Measurements from ENCODE around the gene SMYD3. TPM values are rescaled to one million over a fixed set of nuclear protein-coding genes. Genes with fewer than 3 reads are reported as not detected.

Gene SMYD3
- total RNA-seq, 1 donor from 2014 or later = 20.8 TPM

DNA sequence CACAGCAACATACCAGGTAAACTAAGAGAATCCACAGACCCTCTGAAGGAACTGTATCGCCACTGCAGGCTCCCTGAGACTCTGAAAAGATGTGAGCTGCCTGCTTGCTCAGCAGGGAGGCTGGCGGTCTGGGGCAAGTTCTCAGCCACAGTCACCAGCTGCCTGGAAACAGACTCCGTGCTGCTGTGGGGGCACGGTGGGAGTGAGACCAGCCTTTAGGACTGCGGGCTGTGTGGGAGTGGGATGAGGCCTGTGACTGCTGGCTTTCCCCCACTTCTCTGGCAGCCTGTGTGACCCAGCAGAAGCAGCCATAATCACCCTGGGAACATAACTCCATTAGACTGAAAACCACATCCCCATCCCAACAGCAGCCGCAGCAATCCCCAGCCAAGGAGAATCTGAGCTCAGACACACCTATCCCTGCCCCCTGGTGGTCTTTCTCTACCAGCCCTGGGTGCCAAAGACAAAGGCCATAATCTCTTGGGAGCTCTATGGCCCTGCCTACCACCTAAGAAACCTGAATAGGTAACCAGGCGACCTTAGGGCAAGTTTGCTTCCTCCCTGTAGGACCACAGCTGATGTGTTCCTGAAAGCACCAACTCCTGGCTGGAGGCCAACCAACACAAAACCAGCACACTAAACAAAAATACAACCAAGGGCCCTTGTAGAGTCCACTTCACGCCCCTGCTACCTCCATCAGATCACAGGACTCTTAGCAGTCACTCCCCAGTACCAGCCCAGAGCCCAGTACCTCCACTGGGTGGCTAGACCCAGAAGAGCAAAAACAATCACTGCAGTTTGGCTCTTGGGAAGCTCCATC lies 151.5 kb downstream of the SMYD3 start:
- ATAC-seq (ENCODE audit: low read depth) (no peak), DNase-seq (no peak)
- H3K9me3 Mint-ChIP-seq = peaks cover 28% of the 10 kb centered on the region
- H3K27ac Mint-ChIP-seq = no peak overlapping the region
- H3K36me3 Mint-ChIP-seq (ENCODE audit: low read depth) = peaks cover 23% of the 10 kb centered on the region
- CTCF ChIA-PET = no interaction called here
- H3K4me1 Mint-ChIP-seq = no peaks in the 10 kb centered on the region
- H3K27me3 Mint-ChIP-seq = no peaks in the 10 kb centered on the region
- POLR2A ChIA-PET = no interaction called here
- no peak overlapping the region for H3K4me3 Mint-ChIP-seq
- TF ChIP-seq CTCF (IDR thresholded peaks at IDR 0.05) = no peak
- intact Hi-C loops (cut with micrococcal nuclease) = no loop called here

GRCh38 chr1:246351721-246352120 lies 155.4 kb downstream of the SMYD3 start:
- H3K27me3 Mint-ChIP-seq = no peaks in the 10 kb centered on the region
- ChIA-PET POLR2A (no interaction called here), CTCF (no interaction called here)
- TF ChIP-seq CTCF (IDR thresholded peaks at IDR 0.05) = no peak
- intact Hi-C loops (cut with micrococcal nuclease) = no loop called here
- H3K4me3 Mint-ChIP-seq = no peak overlapping the region
- no peaks in the 10 kb centered on the region for H3K4me1 Mint-ChIP-seq
- no peak overlapping the region for H3K27ac Mint-ChIP-seq
- H3K36me3 Mint-ChIP-seq (ENCODE audit: low read depth) = peaks cover 24% of the 10 kb centered on the region
- H3K9me3 Mint-ChIP-seq = peaks cover 4% of the 10 kb centered on the region
- no peak for ATAC-seq (ENCODE audit: low read depth)
- no peak for DNase-seq

DNA sequence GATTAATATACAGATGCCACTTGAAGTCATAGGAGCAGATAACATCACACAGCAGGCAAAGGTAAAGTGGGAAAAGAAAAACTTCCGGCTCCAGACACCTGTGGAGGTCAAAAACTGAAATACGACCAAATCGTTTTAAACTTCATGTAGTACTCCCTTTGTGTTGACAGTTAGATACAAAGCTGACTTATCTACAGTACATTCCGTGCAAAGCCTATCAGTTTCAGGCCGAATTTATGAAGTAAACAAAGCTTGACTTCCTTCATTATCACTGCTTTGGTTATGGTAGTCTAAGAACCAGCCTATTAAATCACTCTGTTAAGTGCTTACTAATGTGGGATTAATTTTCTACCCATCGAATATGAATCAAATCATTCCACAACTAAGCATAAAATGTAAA lies 156.3 kb downstream of the SMYD3 start:
- ATAC-seq (ENCODE audit: low read depth) (no peak), DNase-seq (no peak)
- CTCF ChIA-PET = no interaction called here
- no peak overlapping the region for H3K27ac Mint-ChIP-seq
- POLR2A ChIA-PET = no interaction called here
- intact Hi-C loops (cut with micrococcal nuclease) = no loop called here
- H3K36me3 Mint-ChIP-seq (ENCODE audit: low read depth) = peaks cover 23% of the 10 kb centered on the region
- TF ChIP-seq CTCF (IDR thresholded peaks at IDR 0.05) = no peak
- H3K27me3 Mint-ChIP-seq = no peaks in the 10 kb centered on the region
- H3K4me3 Mint-ChIP-seq = no peak overlapping the region
- H3K9me3 Mint-ChIP-seq = no peaks in the 10 kb centered on the region
- H3K4me1 Mint-ChIP-seq = no peaks in the 10 kb centered on the region

- Mint-ChIP-seq H3K27me3 (no peaks in the 10 kb centered on the region), H3K9me3 (peaks cover 6% of the 10 kb centered on the region), H3K4me1 (no peaks in the 10 kb centered on the region), H3K27ac (no peak overlapping the region), H3K36me3 (ENCODE audit: low read depth) (peaks cover 22% of the 10 kb centered on the region), H3K4me3 (no peak overlapping the region)
- no peak for TF ChIP-seq CTCF (IDR thresholded peaks at IDR 0.05)
- POLR2A ChIA-PET = no interaction called here
- intact Hi-C loops (cut with micrococcal nuclease) = no loop called here
- no peak for ATAC-seq (ENCODE audit: low read depth)
- no peak for DNase-seq
- CTCF ChIA-PET = no interaction called here
Observed at GRCh38 chr1:246343937-246344336, 163.1 kb downstream of the SMYD3 start.

- intact Hi-C loops (cut with micrococcal nuclease) = no loop called here
- TF ChIP-seq CTCF (IDR thresholded peaks at IDR 0.05) = no peak
- POLR2A ChIA-PET = no interaction called here
- Mint-ChIP-seq H3K4me1 (no peaks in the 10 kb centered on the region), H3K27ac (no peak overlapping the region), H3K36me3 (ENCODE audit: low read depth) (peaks cover 20% of the 10 kb centered on the region), H3K9me3 (peaks cover 6% of the 10 kb centered on the region), H3K27me3 (no peaks in the 10 kb centered on the region), H3K4me3 (no peak overlapping the region)
- ATAC-seq (ENCODE audit: low read depth) = no peak
- CTCF ChIA-PET = no interaction called here
- no peak for DNase-seq
Observed at GRCh38 chr1:246343251-246343650, 163.8 kb downstream of the SMYD3 start.
